Loucy (cell line): ENCODE measurements around the gene ATP5MG.
A peak's percentile ranks its signal among the peaks of the same experiment; 100 is the strongest.

Experiments
- H2AFZ ChIP-seq: fragments of 200-600 bp; sonication (generic); 2 replicates; pipeline ENCODE4 v1.6.0; 2016; ENCODE audit warnings: antibody characterized with exemption, mild to moderate bottlenecking, low read length, moderate library complexity
- H3F3A ChIP-seq: fragments of 200-600 bp; 2 replicates; pipeline ENCODE4 v1.6.0; 2016; ENCODE audit warnings: antibody characterized with exemption, low read depth, mild to moderate bottlenecking
- H3K27me3 ChIP-seq: fragments of 200-600 bp; sonication (generic); 2 replicates; pipeline ENCODE4 v1.6.1; 2014; ENCODE audit warnings: low read length, mild to moderate bottlenecking; ENCODE audit not compliant: insufficient read depth, poor library complexity, severe bottlenecking
- H3K36me3 ChIP-seq: fragments of 200-600 bp; sonication (generic); 2 replicates; pipeline ENCODE4 v1.6.1; 2016; ENCODE audit warnings: low read length; ENCODE audit not compliant: insufficient read depth
- H3K4me1 ChIP-seq: fragments of 200-600 bp; sonication (generic); 2 replicates; pipeline ENCODE4 v1.5.1; 2014; ENCODE audit warnings: low read length, mild to moderate bottlenecking; ENCODE audit not compliant: insufficient read depth, poor library complexity, severe bottlenecking
- H3K4me2 ChIP-seq: fragments of 200-600 bp; sonication (generic); 2 replicates; pipeline ENCODE4 v1.6.0; 2014; ENCODE audit warnings: antibody characterized with exemption, low read length, low read depth, mild to moderate bottlenecking; ENCODE audit not compliant: poor library complexity, severe bottlenecking
- H3K4me3 ChIP-seq: fragments of 200-600 bp; sonication (generic); 2 replicates; pipeline ENCODE4 v1.5.1; 2014; ENCODE audit warnings: low read length, mild to moderate bottlenecking, mixed read lengths; ENCODE audit not compliant: poor library complexity, severe bottlenecking
- H3K79me2 ChIP-seq: fragments of 200-600 bp; sonication (generic); 2 replicates; pipeline ENCODE4 v1.6.1; 2014; ENCODE audit warnings: low read length; ENCODE audit not compliant: insufficient read depth
- H3K9ac ChIP-seq: fragments of 200-600 bp; sonication (generic); 2 replicates; pipeline ENCODE4 v1.6.0; 2014; ENCODE audit warnings: mild to moderate bottlenecking, low read depth, low read length, moderate library complexity; ENCODE audit not compliant: poor library complexity, severe bottlenecking
- H3K9me2 ChIP-seq: fragments of 200-600 bp; sonication (generic); replicated peaks from 2 replicates; pipeline ENCODE4 v1.6.1; 2016; ENCODE audit warnings: low read depth, low read length, mixed read lengths
- H3K9me3 ChIP-seq: fragments of 200-600 bp; sonication (generic); 2 replicates; pipeline ENCODE4 v1.6.1; 2014; ENCODE audit warnings: mild to moderate bottlenecking, antibody characterized with exemption, low read length, low read depth; ENCODE audit not compliant: insufficient read depth
- H4K20me1 ChIP-seq: fragments of 200-600 bp; sonication (generic); 2 replicates; pipeline ENCODE4 v1.6.0; 2014; ENCODE audit warnings: antibody characterized with exemption, low read length, mild to moderate bottlenecking; ENCODE audit not compliant: insufficient read depth, poor library complexity, severe bottlenecking
- CTCF ChIP-seq: fragments of 200-600 bp; sonication (generic); conservative IDR thresholded peaks from 2 replicates; pipeline ENCODE4 v1.5.1; 2014; ENCODE audit warnings: mild to moderate bottlenecking, antibody characterized with exemption, low read length
- EZH2phosphoT487 ChIP-seq: fragments of 200-600 bp; IDR thresholded peaks from 2 replicates; pipeline ENCODE4 v1.6.1; 2018; ENCODE audit warnings: antibody characterized with exemption, mild to moderate bottlenecking, moderate library complexity, borderline replicate concordance

The ATP5MG gene

GRCh38 chr11:118359295-118359958 lies 42.0 kb upstream of the ATP5MG start, which contains the start of gene UBE4A:
UBE4A (plus strand) TSS chr11:118359600; CDS start chr11:118365081, 5,481 bp downstream.
- Histone ChIP-seq H3K9ac (peak within 1 kb of the TSS; percentile 84), H3K36me3 (no peaks in the 10 kb centered on the region), H4K20me1 (peaks cover 4% of the 10 kb centered on the region), H3K4me2 (peak within 1 kb of the TSS; percentile 83), H2AFZ (peak within 1 kb of the TSS; percentile 81), H3K9me2 (no peaks in the 10 kb centered on the region), H3K4me3 (peak within 1 kb of the TSS; percentile 86), H3K27me3 (no peaks in the 10 kb centered on the region), H3F3A (peaks cover 5% of the 10 kb centered on the region; the same call in 1 of the 2 replicates), H3K79me2 (peaks cover 44% of the 10 kb centered on the region), H3K9me3 (no peaks in the 10 kb centered on the region), H3K4me1 (peaks cover 41% of the 10 kb centered on the region)
- TF ChIP-seq CTCF (no peak), EZH2phosphoT487 (no peak)

- Histone ChIP-seq H2AFZ (no peak overlapping the region), H3F3A (no peaks in the 10 kb centered on the region), H3K79me2 (peaks cover 42% of the 10 kb centered on the region), H3K4me1 (peaks cover 32% of the 10 kb centered on the region), H4K20me1 (peaks cover 4% of the 10 kb centered on the region), H3K4me3 (no peak overlapping the region), H3K27me3 (no peaks in the 10 kb centered on the region), H3K36me3 (peaks cover 40% of the 10 kb centered on the region; the same call in 1 of the 2 replicates), H3K9me2 (no peaks in the 10 kb centered on the region), H3K4me2 (no peak overlapping the region), H3K9me3 (no peaks in the 10 kb centered on the region), H3K9ac (no peak overlapping the region)
- TF ChIP-seq EZH2phosphoT487 (no peak), CTCF (no peak)
Measured at GRCh38 chr11:118364956-118365615, 36.3 kb upstream of the ATP5MG start.

- Histone ChIP-seq H3K27me3 (no peaks in the 10 kb centered on the region), H2AFZ (no peak overlapping the region), H3K9ac (no peak overlapping the region), H3K79me2 (peaks cover 30% of the 10 kb centered on the region), H3K4me3 (no peak overlapping the region), H3K9me3 (no peaks in the 10 kb centered on the region), H3K36me3 (peaks cover 52% of the 10 kb centered on the region; the same call in 1 of the 2 replicates), H3K4me1 (peaks cover 21% of the 10 kb centered on the region), H3F3A (no peaks in the 10 kb centered on the region), H3K9me2 (no peaks in the 10 kb centered on the region), H3K4me2 (no peak overlapping the region), H4K20me1 (no peaks in the 10 kb centered on the region)
- TF ChIP-seq CTCF (no peak), EZH2phosphoT487 (no peak)
Measured at GRCh38 chr11:118366287-118366686, 35.1 kb upstream of the ATP5MG start.
